Heart right ventricle (tissue), 16 donors: ENCODE measurements around the gene HMCN1. TPM values are rescaled to one million over a fixed set of nuclear protein-coding genes. Genes with fewer than 3 reads are reported as not detected.

Source experiments
- ATAC-seq, 8 donors: fragments of 200-7000 bp; cut with Tn5 transposase; one replicate each; pipeline ENCODE4 v1.9.1; 2020; ENCODE audit warnings: mild to moderate bottlenecking in 8 of 8, moderate library complexity in 8 of 8, moderate number of reproducible peaks in 1 of 8
- DNase-seq, 2 donors: peaks; one replicate each; pipeline ENCODE4 v3.0.0-alpha.2; 2020
- H3K27ac ChIP-seq, 10 donors: fragments of 200-600 bp; sonication (generic) in 2 of 10; one replicate each; pipeline versions ENCODE4 v1.5.0 to v1.8.0; 2020 to 2022; ENCODE audit warnings: mild to moderate bottlenecking in 3 of 10
- H3K27me3 ChIP-seq, 7 donors: fragments of 200-600 bp; one replicate each; pipeline ENCODE4 v1.8.0; 2021 to 2022; ENCODE audit warnings: mild to moderate bottlenecking in 2 of 7
- H3K36me3 ChIP-seq, 9 donors: fragments of 200-600 bp; sonication (generic) in 1 of 9; one replicate each; pipeline versions ENCODE4 v1.5.0 to v1.8.0; 2020 to 2022; ENCODE audit warnings: mild to moderate bottlenecking in 2 of 9
- H3K4me1 ChIP-seq, 9 donors: fragments of 200-600 bp; sonication (generic) in 1 of 9; one replicate each; pipeline versions ENCODE4 v1.5.0 to v1.8.0; 2020 to 2022; ENCODE audit warnings: mild to moderate bottlenecking in 4 of 9
- H3K4me3 ChIP-seq, 10 donors: fragments of 200-600 bp; sonication (generic) in 2 of 10; one replicate each; pipeline versions ENCODE4 v1.5.0 to v1.8.0; 2020 to 2022; ENCODE audit warnings: mild to moderate bottlenecking in 7 of 10, moderate library complexity in 2 of 10
- H3K9me3 ChIP-seq, 11 donors: fragments of 200-600 bp in 10 of 11; sonication (generic) in 2 of 11; one replicate each; pipeline versions ENCODE4 v1.5.0 to v1.8.0; 2013 to 2022; ENCODE audit warnings: mild to moderate bottlenecking in 2 of 11, control low read depth in 1 of 11, moderate library complexity in 1 of 11
- CTCF ChIP-seq, 9 donors: fragments of 200-600 bp; sonication (generic) in 2 of 9; IDR thresholded peaks; one replicate each; pipeline versions ENCODE4 v1.5.0 to v1.8.0; 2021 to 2022; ENCODE audit warnings: antibody characterized with exemption in 9 of 9, mild to moderate bottlenecking in 5 of 9, moderate library complexity in 1 of 9
- WGBS, 2 donors: extraction: QIAGEN DNeasy Blood & Tissue Kit; methylation state at CpG; one replicate each; pipeline ENCODE4 v1.1.7; 2013; ENCODE audit warnings: inconsistent platforms in 1 of 2; 5-methylcytosine and 5-hydroxymethylcytosine counted together
- intact Hi-C, 10 donors: fragments of 100-400 bp; cut with DNase I; formaldehyde crosslinking; loops; one replicate each; pipeline versions ENCODE4 v1.11.1 to v1.14.2; 2022
- polyA plus RNA-seq, 2 donors: library from polyadenylated mRNA; stranded (reverse); fragments of 200-250 nt; gene quantifications; one replicate each; pipeline ENCODE4 v1.2.3, GENCODE V29; 2013
- total RNA-seq, 10 donors: library from RNA; stranded (reverse); fragmentation: NEBNext Ultra II Directional in 3 of 10; extraction: Animal tissue kit (Norgen Biotek cat#: 25700) in 3 of 10; gene quantifications; one replicate each; pipeline versions ENCODE4 v1.2.1 to v1.2.4, GENCODE V29; 2021 to 2023
- donor health status: Arrhythmogenic right ventricular cardiomyopathy.
- donor health status: ischemic (EF 13 %, LVEDD 7.1; RV severe dilation, severe dysfunction).
- donor health status: healthy with polysubstance abuse.
- donor health status: DM: no; HTN: yes; CAD: no.
- donor health status: DM: no; HTN: no; CAD: no.
- donor health status: ischemic (EF 25% LVEDD 6.9; RV normal size, moderate dysfunction).
- donor health status: ischemic (EF 25% LVEDD 5.7; RV mildly dilated, moderate dysfunction).
- donor health status: healthy.
- donor health status: DM: yes; HTN: yes; CAD: no.
- donor health status: Ischemic cardiomyopathy.
- donor health status: ischemic (EF 35%, LVEDD 5.7; RV mildly dilated, moderate dysfunction).
- donor health status: nonischemic (EF 11% LVEDD 7.7; RV severe dilation, severe dysfunction).
- donor health status: DM: yes; HTN: yes; CAD: no.
- donor health status: PGD.
- donor health status: ischemic (EF 29% LVEDD 5.4; RV normal size, mild dysfunction).
- donor health status: nonischemic (EF 23%, LVEDD 6.1; RV moderate dilation, normal function).

HMCN1 gene
- total and polyA plus RNA-seq, 12 donors = 3.4 to 12.4 (median 6.2) TPM

- intact Hi-C loops = no loop called here
- Histone ChIP-seq H3K4me3 (no peak overlapping the region), H3K27ac (no peak overlapping the region), H3K27me3 (no peaks in the 10 kb centered on the region), H3K9me3 (no peaks in the 10 kb centered on the region), H3K4me1 (peaks cover 0 to 19% (median 0%) of the 10 kb centered on the region in 9 donors), H3K36me3 (no peaks in the 10 kb centered on the region)
- 76 to 79% methylated on average over 1 of the region's 1 CpG for WGBS, 2 donors
- DNase-seq (no peak), ATAC-seq (no peak)
- TF ChIP-seq CTCF (IDR thresholded peaks at IDR 0.05) = no peak
Observed at GRCh38 chr1:185849014-185849413, 114.8 kb downstream of the HMCN1 start.

- no peaks in the 10 kb centered on the region for H3K27me3 ChIP-seq
- no peak overlapping the region for H3K4me3 ChIP-seq
- peaks cover 0 to 11% (median 0%) of the 10 kb centered on the region in 9 donors for H3K4me1 ChIP-seq
- no peak overlapping the region for H3K27ac ChIP-seq
- H3K36me3 ChIP-seq = no peaks in the 10 kb centered on the region
- ATAC-seq = no peak
- peaks cover 0 to 2% (median 0%) of the 10 kb centered on the region in 11 donors for H3K9me3 ChIP-seq
- TF ChIP-seq CTCF (IDR thresholded peaks at IDR 0.05) = no peak
- intact Hi-C loops = no loop called here
- DNase-seq = no peak
- WGBS, 2 donors = 90 to 94% methylated on average over 1 of the region's 1 CpG
Observed at GRCh38 chr1:185850366-185850765, 116.2 kb downstream of the HMCN1 start.

- H3K4me3 ChIP-seq = no peak overlapping the region
- ATAC-seq = no peak
- no peak for TF ChIP-seq CTCF (IDR thresholded peaks at IDR 0.05)
- 91 to 95% methylated on average over 1 of the region's 1 CpG for WGBS, 2 donors
- no peak for DNase-seq
- no peak overlapping the region for H3K27ac ChIP-seq
- H3K9me3 ChIP-seq = peaks cover 0 to 2% (median 0%) of the 10 kb centered on the region in 11 donors
- no peaks in the 10 kb centered on the region for H3K27me3 ChIP-seq
- peaks cover 0 to 14% (median 0%) of the 10 kb centered on the region in 9 donors for H3K4me1 ChIP-seq
- no peaks in the 10 kb centered on the region for H3K36me3 ChIP-seq
- intact Hi-C loops = no loop called here
Observed at GRCh38 chr1:185853739-185854138, 119.5 kb downstream of the HMCN1 start.

- Histone ChIP-seq H3K27me3 (no peaks in the 10 kb centered on the region), H3K4me1 (peaks cover 0 to 6% (median 0%) of the 10 kb centered on the region in 9 donors), H3K4me3 (no peak overlapping the region), H3K27ac (no peak overlapping the region), H3K9me3 (peaks cover 0 to 2% (median 0%) of the 10 kb centered on the region in 11 donors), H3K36me3 (no peaks in the 10 kb centered on the region)
- DNase-seq (no peak), ATAC-seq (no peak)
- no peak for TF ChIP-seq CTCF (IDR thresholded peaks at IDR 0.05)
- intact Hi-C loops = no loop called here
- 72 to 82% methylated on average over 3 of the region's 3 CpGs for WGBS, 2 donors
Observed at GRCh38 chr1:185856482-185856881, 122.3 kb downstream of the HMCN1 start.
